ENCODE results near the gene EIF6.

- no peak for TF ChIP-seq CTCF (conservative IDR thresholded peaks at IDR 0.05 in 1 of 2, IDR thresholded peaks at IDR 0.05 in 1 of 2; ENCODE audit: low read depth in 1 of 2, low read length in 2 of 2)
- no peak for TF ChIP-seq EZH2 (IDR thresholded peaks at IDR 0.05; ENCODE audit: low read length, missing control alignments)
Measured at GRCh38 chr20:35307666-35308653, 23.4 kb upstream of the EIF6 start.
